Sigmoid colon (tissue), 7 donors: ENCODE results near the gene RASSF8. TPM values are rescaled to one million over a fixed set of nuclear protein-coding genes. Genes with fewer than 3 reads are reported as not detected.

ENCODE experiments used
- DNase-seq: peaks from one replicate; pipeline ENCODE4 v3.0.0-alpha.2; 2019
- H3K27ac ChIP-seq, 4 donors: fragments of 200-600 bp; sonication (generic); one replicate each; pipeline ENCODE4 v1.5.1; 2016 to 2019; ENCODE audit warnings: mild to moderate bottlenecking in 1 of 4
- H3K27me3 ChIP-seq, 3 donors: fragments of 200-600 bp; sonication (generic); one replicate each; pipeline ENCODE4 v1.5.1; 2019; ENCODE audit warnings: mild to moderate bottlenecking in 1 of 3
- H3K36me3 ChIP-seq, 4 donors: fragments of 200-600 bp; sonication (generic); one replicate each; pipeline ENCODE4 v1.5.1; 2016 to 2019
- H3K4me1 ChIP-seq, 4 donors: fragments of 200-600 bp; sonication (generic); one replicate each; pipeline ENCODE4 v1.5.1; 2017 to 2019
- H3K4me3 ChIP-seq, 4 donors: fragments of 200-600 bp; sonication (generic); one replicate each; pipeline ENCODE4 v1.5.1; 2017 to 2019; ENCODE audit warnings: mild to moderate bottlenecking in 2 of 4, moderate library complexity in 1 of 4
- H3K9me3 ChIP-seq, 4 donors: fragments of 200-600 bp in 3 of 4; sonication (generic) in 3 of 4; one replicate each; pipeline versions ENCODE4 v1.5.1 to v1.6.1; 2013 to 2019
- EP300 ChIP-seq, 4 donors: sonication (generic); formaldehyde crosslinking; IDR thresholded peaks; one replicate each; pipeline ENCODE4 v1.6.1; 2017; ENCODE audit warnings: antibody characterized with exemption in 4 of 4
- POLR2A ChIP-seq, 2 donors: fragments of 450-650 bp; IDR thresholded peaks; one replicate each; pipeline ENCODE4 v1.6.1; 2016; ENCODE audit warnings: antibody characterized with exemption in 2 of 2, mild to moderate bottlenecking in 2 of 2, moderate library complexity in 2 of 2
- POLR2AphosphoS5 ChIP-seq, 4 donors: sonication (generic); formaldehyde crosslinking; IDR thresholded peaks; one replicate each; pipeline ENCODE4 v1.6.1; 2017; ENCODE audit warnings: antibody characterized with exemption in 4 of 4
- WGBS, 2 donors: extraction: QIAGEN DNeasy Blood & Tissue Kit; methylation state at CpG; one replicate each; pipeline ENCODE4 v1.1.7; 2013; 5-methylcytosine and 5-hydroxymethylcytosine counted together
- intact Hi-C: fragments of 100-400 bp; cut with DNase I; formaldehyde crosslinking; loops from one replicate; pipeline ENCODE4 v1.15.1; 2023
- polyA plus RNA-seq, 3 donors: library from polyadenylated mRNA; stranded (reverse); fragments of 200-250 nt; gene quantifications; one replicate each; pipeline ENCODE4 v1.2.3, GENCODE V29; 2013
- total RNA-seq, 4 donors: library from RNA; depleted of rRNA; stranded (reverse); fragments of >200 nt; gene quantifications; one replicate each; pipeline ENCODE4 v1.1.0, GENCODE V29; 2016
- TF ChIP-seq, protein P1 (sequence below), 4 experiments: fragments of 450-650 bp in 3 of 4; fragments of 200-600 bp in 1 of 4; IDR thresholded peaks; one replicate each; pipeline ENCODE4 v1.5.1; 2016 to 2019; ENCODE audit warnings: antibody characterized with exemption in 4 of 4, mild to moderate bottlenecking in 3 of 4, moderate library complexity in 2 of 4
- donor health status: healthy with polysubstance abuse.
- donor health status: Bipolar disorder and iron deficiency.
- donor health status: healthy.

The RASSF8 gene
- total and polyA plus RNA-seq, 7 donors = 0.92 to 109 (median 74.0) TPM

DNA sequence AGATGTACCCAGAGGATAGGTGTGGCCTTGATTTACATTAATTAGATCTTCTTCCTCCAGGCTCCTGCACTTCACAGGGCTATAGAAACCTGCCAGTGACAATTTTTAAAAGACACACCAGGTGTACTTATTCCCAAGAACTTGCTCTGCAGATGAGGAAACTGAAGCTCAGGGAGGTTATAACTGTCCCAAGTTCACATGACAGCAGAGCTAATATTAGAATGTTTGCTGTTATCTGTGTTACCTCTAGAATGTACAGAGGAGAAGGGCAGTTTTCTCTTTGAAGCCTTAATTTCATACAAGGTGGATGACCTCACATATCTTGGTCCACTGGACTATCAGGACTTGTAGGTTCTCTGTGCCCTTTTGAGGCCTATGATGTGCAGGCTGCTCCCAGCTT lies 27.7 kb downstream of the RASSF8 start:
- Histone ChIP-seq H3K4me3 (no peak overlapping the region), H3K27ac (peak overlapping the region; percentile 60 to 81 (median 72)), H3K27me3 (no peaks in the 10 kb centered on the region), H3K4me1 (peaks cover 0 to 90% (median 78%) of the 10 kb centered on the region in 4 donors), H3K36me3 (no peaks in the 10 kb centered on the region), H3K9me3 (no peaks in the 10 kb centered on the region)
- no peak for DNase-seq
- TF ChIP-seq POLR2A (IDR thresholded peaks at IDR 0.05) (no peak), EP300 (IDR thresholded peaks at IDR 0.05) (no peak)
- TF ChIP-seq, protein P1, sequence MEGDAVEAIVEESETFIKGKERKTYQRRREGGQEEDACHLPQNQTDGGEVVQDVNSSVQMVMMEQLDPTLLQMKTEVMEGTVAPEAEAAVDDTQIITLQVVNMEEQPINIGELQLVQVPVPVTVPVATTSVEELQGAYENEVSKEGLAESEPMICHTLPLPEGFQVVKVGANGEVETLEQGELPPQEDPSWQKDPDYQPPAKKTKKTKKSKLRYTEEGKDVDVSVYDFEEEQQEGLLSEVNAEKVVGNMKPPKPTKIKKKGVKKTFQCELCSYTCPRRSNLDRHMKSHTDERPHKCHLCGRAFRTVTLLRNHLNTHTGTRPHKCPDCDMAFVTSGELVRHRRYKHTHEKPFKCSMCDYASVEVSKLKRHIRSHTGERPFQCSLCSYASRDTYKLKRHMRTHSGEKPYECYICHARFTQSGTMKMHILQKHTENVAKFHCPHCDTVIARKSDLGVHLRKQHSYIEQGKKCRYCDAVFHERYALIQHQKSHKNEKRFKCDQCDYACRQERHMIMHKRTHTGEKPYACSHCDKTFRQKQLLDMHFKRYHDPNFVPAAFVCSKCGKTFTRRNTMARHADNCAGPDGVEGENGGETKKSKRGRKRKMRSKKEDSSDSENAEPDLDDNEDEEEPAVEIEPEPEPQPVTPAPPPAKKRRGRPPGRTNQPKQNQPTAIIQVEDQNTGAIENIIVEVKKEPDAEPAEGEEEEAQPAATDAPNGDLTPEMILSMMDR (IDR thresholded peaks at IDR 0.05) = no peak
- intact Hi-C loops = no loop called here

DNA sequence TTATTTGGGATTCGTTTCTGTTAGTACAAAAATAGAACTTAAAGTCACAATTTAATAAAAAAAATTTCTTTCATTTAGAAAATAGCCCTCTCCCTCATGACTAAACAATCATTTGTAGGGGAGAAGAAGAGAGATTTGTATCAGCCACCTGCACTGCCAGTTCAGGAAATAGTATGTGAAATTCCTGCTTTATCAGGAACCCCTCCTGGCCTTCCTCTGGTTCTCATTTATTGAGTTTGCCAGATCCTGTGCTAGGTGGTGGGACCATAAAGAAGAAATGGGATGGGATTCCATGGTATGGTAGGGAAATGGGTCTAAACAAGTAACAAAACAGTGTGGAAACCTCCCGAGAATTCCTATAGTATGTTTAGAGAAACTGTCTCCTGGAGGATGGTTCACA lies 30.0 kb downstream of the RASSF8 start:
- no peak for TF ChIP-seq POLR2AphosphoS5 (IDR thresholded peaks at IDR 0.05)
- TF ChIP-seq POLR2A (IDR thresholded peaks at IDR 0.05) = no peak
- TF ChIP-seq EP300 (IDR thresholded peaks at IDR 0.05) = no peak
- TF ChIP-seq, protein P1 (IDR thresholded peaks at IDR 0.05) = no peak
- Histone ChIP-seq H3K4me3 (no peak overlapping the region), H3K27ac (peak overlapping the region in 3 of 4 donors; percentile 70 to 81 (median 75)), H3K36me3 (no peaks in the 10 kb centered on the region), H3K27me3 (no peaks in the 10 kb centered on the region), H3K9me3 (no peaks in the 10 kb centered on the region), H3K4me1 (peaks cover 0 to 93% (median 75%) of the 10 kb centered on the region in 4 donors)
- no peak for DNase-seq
- 70 to 80% methylated on average over 2 of the region's 2 CpGs for WGBS, 2 donors
- intact Hi-C loops = no loop called here

DNA sequence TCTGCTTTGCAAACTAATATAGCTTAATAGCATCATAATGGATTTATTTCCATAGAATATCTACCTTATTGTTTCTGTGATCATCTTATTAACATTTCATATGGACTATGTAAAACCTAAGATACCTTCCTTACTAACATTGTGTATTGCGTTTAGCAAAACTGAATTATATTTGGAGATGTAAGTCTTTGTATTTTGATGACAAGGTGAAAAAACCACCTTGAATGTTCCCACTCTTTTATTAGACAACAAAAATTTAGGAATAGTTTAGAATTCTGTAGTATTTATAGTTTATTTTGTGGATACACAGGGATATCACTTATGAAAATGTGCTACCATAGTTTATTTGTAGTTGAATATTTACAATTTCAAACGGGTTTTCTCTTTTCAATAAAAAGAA lies 32.0 kb downstream of the RASSF8 start:
- no peaks in the 10 kb centered on the region for H3K27me3 ChIP-seq
- intact Hi-C loops = no loop called here
- H3K27ac ChIP-seq = no peak overlapping the region
- no peak overlapping the region for H3K4me3 ChIP-seq
- peaks cover 0 to 96% (median 78%) of the 10 kb centered on the region in 4 donors for H3K4me1 ChIP-seq
- no peaks in the 10 kb centered on the region for H3K36me3 ChIP-seq
- DNase-seq = no peak
- 73 to 84% methylated on average over 2 of the region's 2 CpGs for WGBS, 2 donors
- H3K9me3 ChIP-seq = no peaks in the 10 kb centered on the region
- TF ChIP-seq EP300 (IDR thresholded peaks at IDR 0.05) (no peak), POLR2A (IDR thresholded peaks at IDR 0.05) (no peak), POLR2AphosphoS5 (IDR thresholded peaks at IDR 0.05) (no peak)
- TF ChIP-seq, protein P1 (IDR thresholded peaks at IDR 0.05) = no peak

DNA sequence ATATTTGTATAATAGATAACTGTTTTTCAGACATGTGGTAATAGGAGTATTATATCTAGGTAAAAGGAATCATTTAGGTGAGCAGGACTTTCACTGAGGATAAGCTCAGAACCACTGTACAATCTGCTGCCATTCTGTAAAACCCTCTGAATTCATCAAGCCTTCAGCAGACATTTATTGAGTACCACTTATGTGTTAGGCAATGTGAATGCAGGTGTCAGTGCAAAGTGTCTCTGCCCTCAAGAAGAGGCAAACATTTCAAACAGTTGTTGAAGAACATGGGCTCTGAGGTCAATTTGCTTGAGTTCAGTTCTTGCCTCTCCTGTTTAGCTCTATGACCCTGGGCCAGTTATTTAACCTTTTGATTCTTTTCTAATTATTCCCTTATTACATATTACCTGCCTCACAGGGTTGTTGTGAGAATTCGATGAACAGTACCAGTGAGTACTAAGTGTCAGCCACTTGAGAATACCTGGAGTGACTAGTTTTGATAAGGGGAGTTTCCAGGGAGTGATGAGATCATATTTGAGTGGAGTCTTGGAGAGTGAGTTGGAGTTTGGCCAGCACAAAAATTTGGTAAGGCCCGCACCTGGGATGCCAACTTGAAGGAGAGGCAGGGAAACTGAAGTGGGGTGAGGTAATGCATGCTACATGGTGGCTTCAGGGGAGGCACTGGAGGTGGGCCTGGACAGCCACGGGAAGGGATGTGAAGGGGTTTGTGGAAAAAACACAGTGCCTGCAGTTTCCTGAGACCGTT lies 33.7 kb downstream of the RASSF8 start:
- WGBS, 2 donors = 79% methylated on average over 4 of the region's 4 CpGs
- no peaks in the 10 kb centered on the region for H3K9me3 ChIP-seq
- no peaks in the 10 kb centered on the region for H3K36me3 ChIP-seq
- H3K4me3 ChIP-seq = no peak overlapping the region
- TF ChIP-seq, protein P1 (IDR thresholded peaks at IDR 0.05) = no peak
- TF ChIP-seq EP300 (IDR thresholded peaks at IDR 0.05) = no peak
- no peak for TF ChIP-seq POLR2A (IDR thresholded peaks at IDR 0.05)
- no peak for TF ChIP-seq POLR2AphosphoS5 (IDR thresholded peaks at IDR 0.05)
- no peaks in the 10 kb centered on the region for H3K27me3 ChIP-seq
- H3K4me1 ChIP-seq = peaks cover 0 to 96% (median 77%) of the 10 kb centered on the region in 4 donors
- H3K27ac ChIP-seq = peak overlapping the region in 2 of 4 donors; percentile 69 to 82
- intact Hi-C loops = no loop called here
- DNase-seq = no peak
